GM18861 (cell line): ENCODE results near the gene CACNA2D2.

ENCODE experiments used
- ATAC-seq: cut with Tn5 transposase; IDR thresholded peaks from one replicate; pipeline ENCODE4 v1.9.1; 2021; ENCODE audit not compliant: unreplicated experiment

The CACNA2D2 gene

DNA sequence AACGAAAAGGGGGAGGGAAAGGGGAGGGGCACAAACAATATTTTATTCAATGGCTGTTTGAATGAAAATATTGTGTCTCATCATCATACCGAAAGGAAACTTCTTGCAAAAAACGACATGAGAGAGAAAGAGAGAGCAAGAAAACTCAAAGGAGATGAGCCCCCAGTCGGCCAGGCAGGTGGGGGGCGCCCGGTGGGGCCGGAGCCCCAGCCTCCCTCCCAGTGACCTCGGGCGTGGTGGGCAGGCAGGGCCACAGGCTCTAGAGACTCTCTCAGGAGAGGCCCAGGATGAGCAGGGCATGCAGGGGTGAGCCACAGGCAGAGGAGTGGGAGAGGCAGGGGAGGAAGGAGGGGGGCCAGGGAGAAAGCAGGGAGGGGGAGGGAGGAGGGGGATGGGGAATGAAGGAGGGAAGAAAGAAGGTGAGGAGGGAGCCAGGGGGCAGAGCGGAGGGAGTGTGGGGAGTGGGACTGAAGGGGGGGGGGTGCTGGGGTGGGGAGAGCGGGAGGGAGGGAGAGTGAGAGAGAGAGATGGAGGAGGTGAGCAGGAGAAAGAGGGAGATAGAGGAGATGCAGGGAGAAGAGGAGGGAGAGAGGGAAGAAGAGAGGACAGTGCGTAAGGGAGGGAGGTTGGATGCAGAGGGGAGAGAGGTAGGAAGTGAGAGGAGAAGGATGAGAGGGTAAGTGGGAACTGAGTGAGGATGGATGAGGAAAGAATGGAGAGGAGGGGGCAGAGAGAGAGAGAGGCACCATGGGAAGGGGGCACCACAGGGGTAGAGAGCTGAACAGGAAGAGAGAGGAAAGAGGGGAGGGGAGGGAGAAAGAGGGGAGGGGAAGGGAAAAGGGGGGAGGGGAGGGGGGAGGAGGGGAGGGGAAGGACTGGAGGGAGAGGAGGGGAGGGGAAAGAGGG lies 130.0 kb downstream of the CACNA2D2 start:
- ATAC-seq, result no peak

DNA sequence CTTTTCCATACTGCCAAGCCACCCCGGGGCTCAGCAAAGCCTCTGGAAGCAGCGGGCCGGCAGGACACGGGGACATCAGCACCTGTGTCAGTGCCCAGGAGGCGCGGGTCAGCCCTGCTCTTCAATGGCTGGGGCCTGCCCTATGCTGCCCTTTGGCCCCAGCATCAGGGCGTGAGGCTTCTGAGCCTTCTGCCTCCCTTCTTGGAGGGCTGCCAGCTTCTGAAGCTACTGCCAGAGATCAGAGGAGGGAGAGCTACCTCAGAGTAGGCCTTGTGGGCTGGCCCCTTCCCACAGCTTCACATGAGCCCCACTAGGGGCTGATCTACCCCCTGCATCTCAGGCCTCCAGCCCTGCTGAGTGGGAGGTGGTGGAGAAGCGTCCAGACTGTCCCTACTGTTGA lies 131.1 kb downstream of the CACNA2D2 start:
- ATAC-seq, result no peak

DNA sequence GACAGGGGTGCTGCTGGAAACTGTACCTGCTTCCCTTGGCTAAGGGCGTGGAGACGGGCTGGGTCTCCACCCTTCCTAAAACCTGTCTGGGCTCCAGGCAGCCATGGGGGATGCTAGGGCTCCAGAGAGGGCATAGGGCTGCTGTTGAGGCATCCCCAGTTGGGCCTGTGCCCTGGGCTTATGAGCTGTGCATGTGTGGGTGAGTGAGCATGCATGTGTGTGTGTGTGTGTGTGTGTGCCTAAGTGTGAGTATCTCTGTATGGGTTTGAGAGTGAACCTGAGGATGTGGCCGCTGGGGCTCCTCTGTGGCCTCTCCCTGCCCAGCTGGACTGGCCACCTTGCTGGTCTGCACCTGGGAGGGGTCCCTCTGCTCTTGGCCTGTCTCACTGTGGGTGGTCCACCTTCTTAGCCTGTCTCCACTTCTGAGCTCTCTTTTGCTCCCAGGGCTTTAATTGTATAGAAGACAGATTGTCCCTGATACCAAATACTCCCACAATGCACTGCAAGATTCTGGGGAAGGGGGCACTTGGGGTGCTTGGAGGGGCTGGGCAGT lies 132.2 kb downstream of the CACNA2D2 start:
- no peak for ATAC-seq

DNA sequence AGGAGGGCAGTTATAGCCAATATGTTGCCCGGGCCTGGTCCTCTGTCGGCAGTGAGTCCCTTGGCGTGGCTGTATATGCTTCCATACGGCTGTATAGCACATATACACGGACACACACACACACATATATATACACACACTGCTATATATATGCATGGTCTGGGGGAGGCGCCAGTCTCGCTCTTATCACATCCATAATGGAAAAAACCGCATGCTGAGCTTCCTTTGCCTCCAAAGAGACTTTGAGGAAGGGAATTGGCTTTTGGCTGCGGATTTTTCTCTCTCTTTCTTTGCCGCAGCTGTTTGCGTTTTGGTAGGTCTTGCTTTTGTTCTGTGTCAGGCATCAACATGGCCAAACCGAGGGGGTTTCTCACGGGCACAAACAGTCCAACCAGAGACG lies 132.8 kb downstream of the CACNA2D2 start:
- no peak for ATAC-seq

DNA sequence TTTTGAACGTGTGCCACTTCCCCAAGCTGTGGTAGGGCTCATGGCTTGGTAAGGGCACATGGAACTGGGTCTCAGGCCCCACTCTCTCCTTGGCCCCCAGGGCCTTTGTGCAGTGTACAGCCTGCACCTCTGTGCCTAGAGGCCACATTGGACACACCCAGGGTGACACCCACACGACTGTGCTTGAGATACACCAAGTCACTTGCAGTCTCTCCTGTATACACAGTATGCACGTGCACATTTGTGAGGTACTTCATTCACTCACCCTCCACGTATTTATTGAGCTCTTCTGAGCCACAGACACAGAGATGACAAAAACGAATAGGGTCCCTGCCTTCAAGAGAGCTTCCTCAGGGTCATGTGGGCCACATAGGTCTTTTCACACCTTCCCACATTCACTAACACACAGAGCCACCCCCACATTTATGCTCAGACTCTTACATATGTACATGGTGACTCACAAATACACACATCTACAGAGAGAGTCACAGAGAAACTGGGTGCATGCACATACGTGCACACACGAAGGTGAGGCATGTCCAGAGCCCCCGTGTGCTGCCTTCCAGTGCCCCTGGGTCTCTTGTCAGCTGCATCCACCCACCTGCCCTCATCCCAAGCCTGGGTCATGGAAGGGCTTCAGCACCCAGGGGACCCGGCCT lies 134.3 kb downstream of the CACNA2D2 start:
- no peak for ATAC-seq

DNA sequence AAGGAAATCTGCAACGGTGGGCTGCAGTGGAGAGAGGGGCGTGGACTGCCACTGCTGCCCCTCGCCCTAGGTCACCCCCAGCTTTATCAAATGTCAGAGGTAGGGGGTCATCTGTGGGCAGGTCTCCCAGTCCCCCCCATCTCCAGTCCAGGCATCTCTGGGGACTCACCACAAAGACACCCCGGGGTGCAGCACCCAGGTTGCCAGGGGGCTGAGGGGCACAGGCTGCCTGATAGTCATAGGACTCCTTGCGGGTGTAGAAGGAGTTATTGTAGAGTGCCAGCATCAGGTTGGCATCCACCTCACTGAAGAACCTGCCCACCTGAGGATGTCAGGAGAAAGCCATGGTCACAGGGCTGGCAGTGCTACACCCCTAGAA lies 137.6 kb downstream of the CACNA2D2 start:
- ATAC-seq, result no peak

DNA sequence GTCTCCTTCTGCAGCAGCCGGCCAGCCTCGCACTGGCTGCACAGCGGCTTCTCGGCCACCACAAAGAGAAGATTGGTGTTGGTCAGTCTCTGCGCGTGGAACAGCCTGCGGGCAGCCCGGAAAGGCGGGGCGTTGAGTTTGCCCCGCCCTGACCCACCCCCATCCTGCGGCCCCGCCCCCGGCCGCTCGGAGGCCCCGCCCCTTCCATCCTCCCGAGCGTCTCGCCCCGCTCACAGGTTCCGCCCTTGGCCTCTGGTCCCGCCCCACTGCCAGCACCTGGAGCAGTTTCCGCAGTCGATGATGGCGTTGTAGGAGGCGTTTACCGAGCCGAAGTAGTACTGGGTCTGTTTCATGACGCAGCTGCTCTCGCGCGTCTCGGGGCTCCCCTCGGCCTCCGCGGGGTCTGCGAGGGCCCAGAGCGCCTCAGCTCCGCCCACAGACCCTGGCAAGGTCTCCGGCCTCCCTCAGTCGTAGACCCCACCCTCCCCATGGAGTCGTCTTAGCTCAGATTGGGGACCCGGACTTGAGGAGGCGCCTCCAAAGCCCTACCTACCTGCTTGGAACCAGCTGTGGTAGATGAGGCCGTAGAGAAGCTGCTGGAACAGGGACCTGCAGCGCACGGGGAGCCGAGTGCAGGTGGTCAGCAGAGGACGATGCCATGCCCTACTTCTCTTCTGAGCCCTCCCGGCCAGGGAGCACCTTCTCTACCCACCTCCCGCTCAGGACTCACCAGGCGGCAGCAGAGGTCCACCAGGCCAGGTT lies 138.2 kb downstream of the CACNA2D2 start:
- peak; percentile 70 for ATAC-seq

DNA sequence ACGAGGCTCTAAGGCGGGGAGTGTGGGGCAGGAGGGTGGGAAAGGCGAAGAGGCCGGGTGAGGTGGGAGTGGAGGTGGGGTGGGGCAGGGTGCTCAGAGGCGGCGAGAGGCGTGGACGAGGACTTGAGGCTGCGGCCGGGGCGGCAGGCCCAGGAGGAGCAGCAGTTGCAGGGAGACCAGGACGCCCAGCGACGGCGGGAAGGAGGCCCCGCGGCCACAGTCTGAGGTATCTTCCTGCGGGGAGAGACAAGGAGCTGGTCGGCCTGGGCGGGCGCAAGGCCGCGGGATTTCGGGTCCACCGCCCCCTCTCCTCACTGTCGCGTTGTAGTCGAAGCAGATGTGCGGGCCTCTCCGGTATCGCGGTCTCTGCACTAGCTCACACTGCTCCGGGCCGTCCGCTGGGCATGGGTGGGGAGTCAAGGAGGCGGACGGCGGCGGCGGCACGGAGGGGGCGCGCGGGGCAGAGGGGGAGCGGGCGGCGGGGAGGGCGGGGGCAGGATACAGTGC lies 138.8 kb downstream of the CACNA2D2 start:
- no peak for ATAC-seq

DNA sequence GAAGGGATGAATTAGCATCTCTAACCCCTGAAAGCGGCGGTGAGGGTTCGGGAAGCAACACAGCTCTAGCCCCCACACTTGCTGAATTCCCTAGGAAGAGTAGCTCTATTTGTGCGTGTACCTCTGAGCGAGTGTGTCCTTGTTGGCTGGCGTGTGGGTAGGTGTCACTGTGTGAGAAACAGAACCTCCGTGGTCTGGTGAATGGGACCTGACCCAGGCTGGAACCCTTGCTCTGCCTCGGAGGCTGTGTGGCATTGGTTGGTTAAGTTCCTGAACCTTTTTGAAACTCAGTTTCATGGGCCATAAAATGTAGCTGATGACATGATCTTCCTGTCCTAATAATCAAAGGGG lies 143.7 kb downstream of the CACNA2D2 start:
- no peak for ATAC-seq

DNA sequence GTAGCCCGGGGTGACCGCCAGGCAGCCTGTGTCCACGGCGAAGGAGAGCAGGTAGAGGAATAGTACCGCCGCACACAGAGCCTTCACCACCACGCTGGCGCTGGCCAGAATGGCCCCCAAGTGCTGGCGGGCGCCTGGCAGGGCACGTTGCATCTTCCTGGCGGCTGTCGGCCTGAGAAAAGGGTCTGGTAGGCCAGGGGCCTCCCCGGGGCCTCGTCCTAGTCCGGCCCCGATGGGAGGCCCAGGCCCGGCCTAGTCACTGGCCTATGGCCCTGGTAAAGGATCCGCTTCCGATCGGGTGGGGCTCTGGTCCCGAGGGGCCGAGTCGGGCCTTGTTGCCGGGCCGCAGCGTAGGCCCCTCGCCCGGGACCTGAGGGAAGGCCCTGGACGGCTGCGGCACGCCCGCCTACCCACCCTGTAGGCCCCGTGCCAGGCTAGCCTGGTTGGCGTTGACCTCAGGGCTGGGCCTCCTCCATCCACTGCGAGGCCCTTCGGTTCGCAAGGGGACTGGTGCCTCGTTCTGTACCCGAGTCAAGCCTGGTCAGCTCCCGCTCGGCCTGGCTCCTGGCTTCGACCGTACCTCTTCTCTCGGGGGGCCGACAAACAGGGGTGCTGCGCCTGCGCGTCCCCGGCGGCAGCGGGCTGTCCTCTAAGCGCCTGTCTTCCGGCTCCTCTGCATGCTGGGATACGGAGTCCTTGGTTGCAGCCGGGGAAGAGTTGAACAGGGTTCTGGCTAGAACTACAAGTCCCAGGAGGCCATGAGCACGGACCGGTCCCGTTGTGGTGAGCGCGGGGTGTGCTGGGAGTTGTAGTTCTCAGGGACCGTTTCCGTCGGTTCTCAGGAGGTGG lies 144.3 kb downstream of the CACNA2D2 start, which contains the start of gene TMEM115:
Gene TMEM115 (minus strand): TSS at position 611 of the 849 bp plus-strand sequence. CDS start 458 bp downstream, at position 153.
- peak; percentile 94 for ATAC-seq

DNA sequence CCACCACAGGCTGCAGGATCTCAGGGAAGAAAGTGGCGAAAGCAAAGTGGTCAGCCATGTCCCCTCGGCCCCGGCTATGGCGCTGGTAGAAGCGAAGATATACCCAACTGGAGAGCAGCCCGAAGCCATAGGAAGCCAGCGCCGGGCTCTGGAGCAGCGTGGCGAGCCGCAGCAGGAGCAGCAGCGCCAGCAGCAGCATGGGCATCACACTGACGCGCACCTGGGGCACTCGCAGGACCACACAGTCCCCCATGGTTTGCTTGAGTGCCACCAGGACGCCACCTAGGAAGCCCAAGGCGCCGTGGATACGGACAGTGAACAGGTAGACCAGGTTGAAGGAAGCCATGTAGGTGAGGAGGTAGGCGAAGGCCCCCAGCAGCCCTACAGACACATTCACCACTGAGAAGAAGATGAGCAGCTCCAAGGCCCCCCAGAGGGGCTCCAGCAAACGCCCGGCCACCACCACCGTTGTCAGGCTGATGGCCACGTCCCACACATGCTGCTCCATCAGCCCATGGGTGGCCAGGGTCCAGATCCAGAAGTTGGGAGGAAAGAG lies 145.0 kb downstream of the CACNA2D2 start:
- ATAC-seq, result no peak

DNA sequence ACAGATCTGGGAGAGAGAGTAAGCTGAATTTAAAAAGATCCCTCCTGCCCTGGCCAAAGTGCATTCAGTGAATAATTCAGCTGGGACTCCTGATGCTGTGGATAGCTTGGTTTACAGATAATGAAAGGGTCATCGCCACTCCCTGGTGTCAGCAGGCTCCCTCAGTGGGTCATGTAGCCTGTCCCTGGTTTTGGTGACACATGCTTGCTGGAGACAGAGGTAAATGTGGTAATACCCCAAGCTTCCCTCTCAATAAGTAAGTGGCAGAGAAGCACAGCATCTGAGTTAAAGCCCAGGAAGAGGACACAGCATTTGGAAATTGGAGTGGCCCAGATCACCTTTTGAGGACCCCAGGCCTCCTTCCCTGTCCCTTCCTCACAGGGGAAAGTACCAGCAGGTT lies 146.0 kb downstream of the CACNA2D2 start:
- ATAC-seq, result no peak

DNA sequence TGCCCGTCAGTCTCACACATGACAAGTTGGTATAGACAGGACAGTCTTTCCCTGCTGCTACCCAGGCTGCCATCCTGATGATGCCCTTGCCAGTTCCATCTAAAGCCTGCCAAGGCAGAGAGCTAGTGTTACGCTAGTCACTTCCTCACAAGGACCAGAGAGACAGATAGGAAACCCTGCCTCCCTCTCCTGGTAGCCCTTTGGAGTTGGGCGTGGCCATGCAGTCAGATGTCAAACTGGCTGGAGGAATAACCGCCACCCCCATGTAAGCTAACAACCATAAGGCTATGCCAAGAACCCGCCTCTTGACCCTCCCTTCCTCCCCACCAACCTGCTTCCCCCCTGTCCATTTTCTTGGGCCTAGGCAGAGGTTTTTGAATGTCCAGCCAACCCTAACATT lies 146.9 kb downstream of the CACNA2D2 start:
- no peak for ATAC-seq

DNA sequence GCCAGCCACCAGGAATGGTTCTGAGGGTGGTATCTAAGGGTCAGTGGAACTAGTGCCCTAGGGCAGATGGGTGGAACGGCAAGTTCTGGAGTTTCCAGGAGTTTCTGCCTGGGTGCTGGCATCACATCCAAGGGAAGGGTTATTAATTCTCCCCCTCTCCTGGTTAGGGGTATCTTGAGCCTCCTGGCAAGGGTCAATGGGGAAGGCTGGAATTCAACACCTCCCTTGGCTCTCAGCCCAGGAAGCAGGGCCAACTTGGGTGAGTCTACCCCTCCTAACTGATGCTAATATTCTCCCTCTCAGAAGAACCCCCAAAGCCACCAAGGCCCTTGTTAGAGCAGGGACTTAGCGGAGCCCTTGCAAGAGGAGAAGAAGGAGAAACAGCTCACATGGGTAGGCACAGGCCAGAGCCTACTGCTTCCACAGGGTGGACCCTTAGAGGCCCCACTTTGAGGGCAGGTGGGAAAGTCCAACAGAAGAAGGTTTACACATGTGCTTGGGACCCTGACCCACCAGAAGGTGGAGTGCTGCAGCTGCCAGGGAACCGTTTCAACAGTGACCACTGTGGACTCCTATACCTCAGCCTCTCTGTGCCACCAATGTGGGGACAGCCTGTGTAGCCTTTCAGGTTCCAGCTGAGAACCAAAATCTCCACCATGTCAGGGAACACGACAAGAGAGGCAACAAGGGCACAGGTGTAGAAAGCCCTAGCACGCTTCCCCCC lies 147.4 kb downstream of the CACNA2D2 start:
- ATAC-seq, result no peak

DNA sequence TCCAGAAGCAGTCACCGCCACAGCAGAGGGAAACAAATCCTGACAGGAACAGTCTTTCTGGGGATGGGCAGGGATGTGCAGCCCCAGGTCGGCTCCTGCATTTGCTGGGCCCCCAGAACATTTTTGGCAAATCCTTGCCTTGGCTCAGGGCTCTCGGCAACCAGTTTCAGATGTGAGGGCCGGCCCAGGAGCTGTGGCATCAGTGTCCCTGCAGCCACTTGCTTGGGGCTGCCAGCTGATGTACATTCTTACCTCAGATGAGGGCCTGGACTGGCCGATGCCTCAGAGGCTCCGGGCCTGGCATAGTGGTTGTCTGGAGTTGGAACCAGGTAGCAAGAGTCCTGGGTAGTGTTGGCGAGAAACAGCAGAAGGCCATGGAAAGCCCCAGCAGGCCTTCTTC lies 148.6 kb downstream of the CACNA2D2 start:
- no peak for ATAC-seq

DNA sequence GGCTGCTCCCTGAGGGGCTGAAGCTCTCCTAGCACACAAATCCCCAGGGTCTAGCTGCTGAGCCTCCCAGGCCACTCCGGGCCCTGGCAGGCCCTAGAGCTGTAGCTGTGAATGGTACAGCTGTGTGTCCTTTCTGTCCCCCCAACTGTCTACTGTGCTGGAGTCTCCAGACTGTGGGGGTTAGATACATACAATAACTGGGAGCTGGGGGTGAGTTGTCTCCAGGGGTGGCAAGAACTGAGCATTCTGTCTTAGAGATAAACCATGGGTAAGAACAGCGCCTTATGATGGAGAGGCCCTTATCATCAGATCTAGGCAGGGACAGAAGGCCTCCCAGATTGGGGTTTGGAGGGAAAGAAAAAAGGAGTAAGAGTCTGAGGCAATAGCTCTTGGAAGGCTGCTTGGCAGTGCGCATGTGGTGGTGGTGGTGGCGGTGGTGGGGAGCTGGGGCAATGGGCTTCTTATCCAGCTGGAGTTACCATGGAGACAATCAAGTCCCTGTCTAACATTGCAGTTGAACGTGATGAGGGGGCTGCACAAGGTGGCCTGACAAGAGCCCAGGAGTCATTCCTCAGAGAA lies 149.2 kb downstream of the CACNA2D2 start:
- ATAC-seq, result no peak

DNA sequence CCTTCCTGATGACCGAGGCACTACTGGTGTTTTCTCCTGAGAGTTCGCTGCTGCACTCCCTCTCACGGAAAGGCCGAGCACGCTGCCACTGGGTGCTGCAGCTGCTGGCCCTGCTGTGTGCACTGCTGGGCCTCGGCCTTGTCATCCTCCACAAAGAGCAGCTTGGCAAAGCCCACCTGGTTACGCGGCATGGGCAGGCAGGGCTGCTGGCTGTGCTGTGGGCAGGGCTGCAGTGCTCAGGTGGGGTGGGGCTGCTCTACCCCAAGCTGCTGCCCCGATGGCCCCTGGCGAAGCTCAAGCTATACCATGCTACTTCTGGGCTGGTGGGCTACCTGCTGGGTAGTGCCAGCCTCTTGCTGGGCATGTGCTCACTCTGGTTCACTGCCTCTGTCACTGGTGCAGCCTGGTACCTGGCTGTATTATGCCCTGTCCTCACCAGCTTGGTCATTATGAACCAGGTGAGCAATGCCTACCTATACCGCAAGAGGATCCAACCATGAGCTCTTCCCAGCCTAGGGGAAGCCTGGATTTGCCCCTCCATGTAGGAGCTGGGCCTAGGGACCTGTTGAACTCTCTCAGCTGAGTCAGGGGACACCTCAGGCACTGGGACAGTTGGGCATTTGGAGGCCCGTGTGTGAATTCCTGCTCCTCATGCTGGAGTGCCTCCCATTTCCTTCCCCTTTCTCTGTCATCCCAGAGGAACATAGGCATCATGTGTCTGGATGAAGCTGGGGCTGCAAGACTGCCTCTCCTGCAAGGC lies 150.0 kb downstream of the CACNA2D2 start:
- ATAC-seq, result no peak

DNA sequence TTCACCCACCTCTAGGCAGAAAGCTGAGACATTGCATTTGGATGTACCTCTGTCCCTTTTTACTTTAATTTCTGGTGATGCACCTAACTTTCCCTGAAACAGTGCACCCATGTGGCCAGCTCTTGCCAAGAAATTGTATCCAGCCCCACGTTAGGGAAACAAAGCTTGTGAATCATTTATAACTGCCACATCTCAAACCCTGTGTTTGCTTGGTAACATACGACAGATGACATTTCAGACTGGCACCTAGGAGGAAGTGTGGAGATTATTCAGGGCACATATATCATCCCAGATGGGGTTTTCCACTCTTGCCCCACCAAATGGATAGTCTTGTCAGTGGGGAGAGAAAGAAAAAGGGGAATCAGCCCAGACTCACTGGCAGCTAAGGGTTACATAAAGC lies 150.7 kb downstream of the CACNA2D2 start:
- no peak for ATAC-seq
